Fibroblast of the aortic adventitia (primary cell): ENCODE results near the gene GATC. TPM values are rescaled to one million over a fixed set of nuclear protein-coding genes. Genes with fewer than 3 reads are reported as not detected.
"Not testable (repeated sequence)": the region's sequence is repeated elsewhere in the genome, so short reads cannot be mapped to it uniquely, and the experiment has no call there.

Source experiments
- DNase-seq: peaks from one replicate; pipeline ENCODE4 v3.0.0-alpha.2; 2010; ENCODE audit warnings: low read depth
- H3K4me3 ChIP-seq: 2 replicates; pipeline ENCODE4 v1.5.1; 2011; ENCODE audit warnings: low read depth, mild to moderate bottlenecking, control low read depth, low read length, moderate library complexity
- CTCF ChIP-seq: IDR thresholded peaks from 2 replicates; pipeline ENCODE4 v1.5.1; 2011; ENCODE audit warnings: mild to moderate bottlenecking, low read length, control low read depth, inconsistent platforms; ENCODE audit not compliant: insufficient read depth
- total RNA-seq: library from RNA; depleted of rRNA; stranded (reverse); fragments of >200 nt; gene quantifications from 2 replicates; pipeline ENCODE4 v1.2.3, GENCODE V29; 2012; ENCODE audit warnings: low replicate concordance

The GATC gene
- total RNA-seq, 1 donor = 20.5 TPM

GRCh38 chr12:120479458-120479857, 33.2 kb downstream of the GATC start:
- no peak for TF ChIP-seq CTCF
- no peak overlapping the region for H3K4me3 ChIP-seq
- no peak for DNase-seq

GRCh38 chr12:120480211-120480610, 34.0 kb downstream of the GATC start:
- TF ChIP-seq CTCF = no peak
- no peak for DNase-seq
- H3K4me3 ChIP-seq = no peak overlapping the region

- DNase-seq = no peak
- TF ChIP-seq CTCF = no peak
Observed at GRCh38 chr12:120481022-120481767, 35.0 kb downstream of the GATC start.

GRCh38 chr12:120483621-120484020, 37.4 kb downstream of the GATC start:
- no peak overlapping the region for H3K4me3 ChIP-seq
- no peak for TF ChIP-seq CTCF
- no peak for DNase-seq

More at GRCh38 chr12:120481022-120481767, 35.0 kb downstream of the GATC start:
- H3K4me3 ChIP-seq = no peak overlapping the region

- DNase-seq = no peak
- no peak for TF ChIP-seq CTCF
Observed at GRCh38 chr12:120485961-120486881, 40.0 kb downstream of the GATC start.

GRCh38 chr12:120487552-120487951, 41.3 kb downstream of the GATC start:
- not testable (repeated sequence) for H3K4me3 ChIP-seq, DNase-seq

More at GRCh38 chr12:120485961-120486881, 40.0 kb downstream of the GATC start:
- H3K4me3 ChIP-seq = no peak overlapping the region

- H3K4me3 ChIP-seq = no peak overlapping the region
- no peak for DNase-seq
- TF ChIP-seq CTCF = no peak
Observed at GRCh38 chr12:120488057-120488640, 41.9 kb downstream of the GATC start.
